Measurements from ENCODE around the gene EXO1.
"Not testable (repeated sequence)": the region's sequence is repeated elsewhere in the genome, so short reads cannot be mapped to it uniquely, and the experiment has no call there.

The EXO1 gene

DNA sequence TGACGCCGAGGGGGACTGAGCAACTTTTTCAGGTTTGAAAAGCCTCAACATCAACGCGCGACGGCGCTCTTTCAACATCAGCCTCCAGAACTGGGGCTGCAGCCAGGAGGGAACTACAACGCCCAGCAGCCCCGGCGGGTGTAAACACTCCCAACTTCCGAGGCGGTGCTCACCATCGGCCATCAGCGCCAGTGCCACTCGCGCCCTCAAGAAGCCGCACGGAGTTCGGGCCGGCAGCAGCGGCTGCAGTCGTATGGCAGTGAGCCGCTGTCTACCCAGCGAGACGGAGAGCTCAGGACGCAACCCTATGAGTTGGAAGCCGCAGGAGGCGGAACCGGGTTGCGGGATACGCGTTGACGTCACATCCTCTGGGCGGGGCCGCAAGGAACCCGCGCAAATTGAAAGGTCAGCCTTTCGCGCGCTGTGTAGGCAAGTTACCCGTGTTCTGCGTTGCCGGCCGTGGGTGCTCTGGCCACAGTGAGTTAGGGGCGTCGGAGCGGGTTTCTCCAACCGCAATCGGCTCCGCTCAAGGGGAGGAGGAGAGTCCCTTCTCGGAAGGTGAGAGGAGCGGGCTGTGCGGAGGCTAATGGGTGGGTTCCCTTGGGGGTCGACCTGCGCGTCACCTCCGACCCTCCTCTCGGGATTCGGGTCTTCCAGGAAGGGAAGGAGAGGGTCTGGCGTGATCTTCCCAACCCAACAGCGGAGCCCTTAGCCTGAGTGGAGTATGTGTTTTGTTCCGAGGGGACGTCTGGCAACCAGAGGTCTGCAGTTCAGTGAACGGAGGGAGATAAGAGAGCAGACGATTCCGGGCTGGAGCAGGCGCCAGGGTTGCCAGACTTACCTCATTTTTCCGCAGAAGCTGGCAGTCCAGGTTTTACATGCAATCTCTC, at the start of gene EXO1:
Gene EXO1, plus strand, starts transcription at position 409 of the 890 bp plus-strand sequence. CDS start 2,222 bp downstream, outside the sequence.
- peak; percentile 83 for DNase-seq (ENCODE audit: low read depth)

DNA sequence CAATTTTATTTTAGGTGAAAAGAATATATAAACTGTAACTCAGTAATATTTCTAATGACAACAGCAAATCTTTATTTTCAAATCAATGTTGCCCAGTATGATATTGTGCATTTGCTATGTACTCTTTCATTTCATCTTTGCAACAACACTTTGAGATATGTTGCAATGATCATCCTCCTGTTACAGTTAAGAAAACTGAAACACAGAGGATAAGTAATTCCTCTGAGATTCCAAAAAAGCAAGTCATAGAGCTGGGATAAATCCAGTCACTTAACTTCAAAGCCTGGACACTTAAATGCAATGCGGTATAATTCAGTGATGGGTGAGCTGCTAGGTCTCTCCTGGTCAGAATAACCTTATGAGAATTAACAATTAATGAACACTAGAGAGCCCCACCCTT, 48.6 kb upstream of the EXO1 start:
- DNase-seq (ENCODE audit: low read depth): no peak

DNA sequence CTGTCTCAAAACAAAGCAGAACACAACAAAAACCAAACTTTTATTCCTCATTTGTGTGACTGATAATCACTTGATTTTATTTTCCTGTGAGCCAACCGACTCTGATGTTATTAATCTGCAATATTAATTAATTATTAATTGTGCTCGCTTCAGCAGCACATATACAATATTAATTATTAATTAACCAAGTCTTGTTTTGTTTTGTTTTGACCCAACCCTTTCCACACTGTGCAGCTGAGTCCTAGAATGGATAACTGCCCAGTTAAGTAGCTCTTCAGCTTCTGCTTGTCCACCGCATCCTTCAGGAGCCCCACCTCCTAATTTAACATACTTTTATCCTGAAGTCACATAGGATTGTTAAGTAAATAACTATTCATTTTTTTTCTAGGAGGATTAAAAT, 47.4 kb upstream of the EXO1 start:
- DNase-seq (ENCODE audit: low read depth): no peak

DNA sequence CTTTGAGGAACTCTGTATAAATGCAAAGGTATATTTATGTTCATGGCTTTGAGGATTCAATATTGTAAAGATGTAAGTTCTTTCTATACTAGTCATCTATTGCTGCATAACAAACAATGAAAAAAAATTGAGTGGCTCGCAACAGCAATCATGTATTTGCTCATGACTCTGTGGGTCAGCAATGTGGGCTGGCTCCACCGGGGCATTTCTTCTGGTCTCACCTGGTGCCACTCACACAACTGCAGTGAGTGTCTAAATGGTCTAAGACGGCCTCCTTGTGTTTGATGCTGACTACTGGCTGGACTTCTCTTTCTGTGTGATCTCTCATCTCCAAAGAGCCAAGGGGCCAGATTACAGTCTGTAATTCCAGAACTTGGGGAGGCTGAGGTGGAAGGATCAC, 45.1 kb upstream of the EXO1 start:
- DNase-seq (ENCODE audit: low read depth): no peak

DNA sequence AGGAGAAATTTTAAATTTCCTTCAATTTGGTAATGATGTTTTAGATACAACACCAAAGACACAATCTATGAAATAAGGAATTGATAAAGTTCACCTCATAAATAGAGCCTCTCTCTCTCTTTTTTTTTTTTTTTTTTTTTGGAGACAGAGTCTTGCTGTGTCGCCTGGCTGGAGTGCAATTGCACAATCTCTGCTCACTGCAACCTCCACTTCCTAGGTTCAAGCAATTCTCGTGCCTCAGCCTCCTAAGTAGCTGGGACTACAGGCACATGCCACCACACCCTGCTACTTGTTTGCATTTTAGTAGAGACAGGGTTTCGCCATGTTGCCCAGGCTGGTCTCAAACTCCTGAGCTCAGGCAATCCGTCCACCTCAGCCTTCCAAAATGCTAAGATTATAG, 43.3 kb upstream of the EXO1 start:
- DNase-seq (ENCODE audit: low read depth): not testable (repeated sequence)

DNA sequence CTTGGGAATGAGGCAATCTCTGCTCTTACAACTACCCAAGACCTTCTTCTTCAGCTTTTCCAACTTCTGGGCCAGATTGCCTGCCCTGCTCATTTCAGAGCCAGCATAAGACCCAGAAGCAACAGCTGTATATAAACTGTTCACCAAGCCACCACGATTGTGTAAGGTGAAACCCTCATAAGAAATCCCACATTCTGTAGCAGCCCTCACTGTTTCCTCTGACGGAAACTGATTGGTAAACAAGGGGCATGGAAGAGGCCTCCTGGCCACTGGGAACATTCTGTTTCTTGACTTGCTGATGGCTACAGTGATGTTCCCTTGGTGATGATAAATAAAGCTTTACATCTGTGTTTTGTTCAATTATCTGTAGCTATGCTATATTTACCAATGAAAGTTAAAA, 39.7 kb upstream of the EXO1 start:
- DNase-seq (ENCODE audit: low read depth): no peak

DNA sequence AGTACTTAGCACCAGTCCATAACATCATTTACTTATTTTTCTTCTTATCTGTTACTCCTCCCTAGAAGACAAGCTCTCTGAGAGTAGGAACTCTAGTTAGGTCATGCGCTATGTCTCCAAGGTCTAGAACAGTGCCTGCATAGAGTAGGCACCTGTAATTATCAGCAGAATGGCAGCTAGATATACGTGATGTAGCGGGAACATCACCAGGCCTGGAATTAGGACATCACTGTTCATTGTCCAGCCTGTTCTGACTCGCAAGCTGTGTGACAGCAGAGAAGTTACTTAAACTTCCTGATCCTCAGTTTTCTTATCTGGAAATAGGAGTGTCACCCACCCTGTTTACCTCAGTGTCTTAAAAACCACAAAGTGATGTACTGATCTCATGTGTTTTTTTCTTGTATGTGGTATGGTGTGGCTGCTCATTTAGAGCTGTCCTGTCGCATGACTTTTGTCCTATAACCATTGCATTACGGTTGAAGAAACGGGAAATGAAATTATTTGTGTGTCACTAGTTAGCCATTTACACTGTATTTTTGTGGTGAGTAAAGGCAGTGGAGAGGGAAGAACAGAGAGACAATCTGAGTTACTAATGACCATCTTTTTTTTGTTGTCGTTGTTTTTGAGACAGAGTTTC, 37.1 kb upstream of the EXO1 start:
- DNase-seq (ENCODE audit: low read depth): no peak

DNA sequence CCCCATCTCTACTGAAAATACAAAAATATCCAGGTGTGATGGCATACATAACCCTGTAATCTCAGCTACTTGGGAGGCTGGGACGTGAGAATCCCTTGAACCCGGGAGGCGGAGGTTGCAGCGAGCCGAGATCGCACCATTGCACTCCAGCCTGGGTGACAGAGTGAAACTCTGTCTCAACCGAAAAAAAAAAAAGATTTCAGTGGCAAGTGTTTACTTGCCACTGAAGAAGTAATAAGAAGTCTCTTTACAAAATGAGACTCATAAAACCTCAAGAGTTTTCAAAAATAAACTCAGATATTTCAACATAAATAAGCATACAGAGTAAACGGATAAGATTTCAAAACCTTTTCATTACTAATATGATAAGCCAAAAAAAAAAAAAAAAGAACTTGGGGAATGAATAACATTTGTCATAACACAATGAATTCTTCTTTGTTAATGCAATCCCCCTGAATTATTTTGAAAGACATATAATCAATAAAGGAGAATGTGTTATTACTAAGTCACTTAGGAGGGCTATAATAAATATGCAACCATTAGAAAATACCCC, 34.2 kb upstream of the EXO1 start:
- DNase-seq (ENCODE audit: low read depth): no peak

DNA sequence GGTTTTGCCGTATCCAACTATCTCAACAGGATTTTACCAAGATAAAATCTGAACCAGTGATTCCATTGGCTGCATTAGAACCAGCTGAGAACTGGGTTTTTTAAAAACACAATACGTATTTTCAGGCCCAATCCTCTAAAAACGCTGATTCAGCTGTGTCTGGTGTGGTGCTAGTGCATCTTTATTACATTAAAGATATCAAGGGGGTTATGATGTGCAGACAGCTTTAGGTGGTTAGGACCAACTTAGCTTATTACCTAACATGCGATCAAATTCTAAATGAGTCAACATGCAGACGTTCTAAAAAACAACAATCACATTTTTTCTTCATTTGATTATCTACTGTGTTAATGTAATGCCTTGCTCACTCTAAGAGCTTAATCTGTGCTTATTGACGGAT, 32.0 kb upstream of the EXO1 start:
- DNase-seq (ENCODE audit: low read depth): no peak

DNA sequence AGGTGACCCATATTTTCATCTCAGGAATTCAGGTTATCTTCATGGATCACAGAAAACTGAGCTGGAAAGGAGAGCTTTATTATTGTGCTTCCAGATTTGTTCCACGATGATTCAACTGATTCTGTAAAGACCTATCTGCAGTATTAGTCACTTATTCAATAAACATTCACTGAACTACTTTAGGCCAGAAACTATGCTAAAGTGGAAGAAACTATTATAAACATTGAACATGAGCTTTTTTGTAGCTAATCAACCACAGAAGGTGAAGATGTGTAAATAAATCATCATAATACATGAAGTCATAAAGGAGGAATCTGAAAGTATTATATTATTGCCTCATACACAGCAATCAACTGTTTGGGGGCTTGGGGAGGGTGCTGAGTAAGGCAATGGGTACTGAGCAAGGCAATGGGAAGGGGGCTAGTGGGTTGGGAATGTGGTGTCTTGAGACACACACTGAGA, 30.6 kb upstream of the EXO1 start:
- no peak for DNase-seq (ENCODE audit: low read depth)

DNA sequence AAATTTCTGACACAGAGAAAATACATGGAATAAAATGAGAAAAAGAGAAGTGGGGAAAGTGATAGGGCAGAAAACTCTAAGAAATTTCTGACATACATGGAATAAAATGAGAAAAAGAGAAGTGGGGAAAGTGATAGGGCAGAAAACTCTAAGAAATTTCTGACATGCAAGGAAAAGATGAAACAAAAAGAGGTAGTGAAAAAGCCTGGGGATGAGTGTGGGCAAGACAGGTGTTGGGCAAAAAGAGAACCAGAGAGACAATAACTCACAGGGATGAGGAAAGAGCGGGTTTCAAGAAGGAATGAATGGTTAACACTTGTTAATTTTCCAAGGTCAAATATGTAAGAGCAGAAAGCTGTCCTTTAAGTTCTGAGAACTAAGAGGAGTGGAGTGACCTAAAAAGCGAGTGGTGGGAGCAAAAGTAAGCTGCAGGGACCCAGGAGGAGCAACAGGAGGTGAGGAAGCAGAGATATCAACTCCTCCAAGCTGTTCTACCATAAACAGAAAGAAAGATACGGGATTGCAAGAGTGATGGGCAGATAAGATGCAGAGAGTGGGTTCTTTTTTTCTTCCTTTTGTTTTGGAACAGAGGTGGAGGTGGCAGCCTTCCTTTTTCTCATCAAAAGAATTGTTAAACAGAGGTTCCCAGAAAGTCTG, 29.9 kb upstream of the EXO1 start:
- DNase-seq (ENCODE audit: low read depth): no peak

DNA sequence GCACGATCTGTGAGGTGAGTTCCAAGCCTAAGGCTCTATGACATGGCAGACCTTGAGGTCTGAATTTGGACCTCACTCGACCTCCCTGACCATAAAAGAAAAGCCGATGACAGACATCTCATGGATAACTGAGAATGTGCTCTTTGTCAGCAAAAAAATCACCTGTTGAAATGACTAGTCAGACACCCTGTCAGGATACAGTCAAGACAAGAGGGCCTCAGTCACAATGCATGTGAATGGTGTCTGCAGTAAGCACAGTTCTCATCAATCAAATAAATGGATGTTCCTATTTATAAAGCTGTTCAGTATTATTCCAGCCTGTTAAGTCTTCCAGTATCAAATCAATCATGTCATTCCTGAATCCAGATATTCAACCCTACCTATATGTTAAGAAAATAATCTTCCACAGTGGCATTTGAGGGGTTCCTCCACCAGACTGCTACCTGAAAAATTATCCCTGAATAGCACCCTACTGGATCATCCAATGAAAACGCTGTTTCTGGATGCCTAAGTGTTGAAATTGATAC, 28.6 kb upstream of the EXO1 start:
- no peak for DNase-seq (ENCODE audit: low read depth)

DNA sequence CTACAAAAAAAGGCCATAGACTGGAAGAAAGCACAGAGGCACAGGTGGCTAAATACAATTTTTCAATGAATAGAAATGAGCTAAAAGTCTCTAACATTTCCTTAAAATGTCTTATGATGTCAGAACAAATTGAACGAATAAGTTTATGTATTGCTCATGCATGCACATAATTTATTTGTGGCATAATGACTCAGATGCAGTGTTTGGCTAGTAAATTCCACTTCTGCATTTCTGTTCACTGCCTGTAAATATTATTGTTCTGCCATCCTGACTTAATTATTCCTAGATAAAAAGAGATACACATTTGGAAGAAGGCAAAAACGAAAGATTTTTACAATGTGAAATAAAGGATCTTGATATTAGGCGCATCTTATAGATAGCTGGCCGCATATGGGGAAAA, 26.6 kb upstream of the EXO1 start:
- no peak for DNase-seq (ENCODE audit: low read depth)

DNA sequence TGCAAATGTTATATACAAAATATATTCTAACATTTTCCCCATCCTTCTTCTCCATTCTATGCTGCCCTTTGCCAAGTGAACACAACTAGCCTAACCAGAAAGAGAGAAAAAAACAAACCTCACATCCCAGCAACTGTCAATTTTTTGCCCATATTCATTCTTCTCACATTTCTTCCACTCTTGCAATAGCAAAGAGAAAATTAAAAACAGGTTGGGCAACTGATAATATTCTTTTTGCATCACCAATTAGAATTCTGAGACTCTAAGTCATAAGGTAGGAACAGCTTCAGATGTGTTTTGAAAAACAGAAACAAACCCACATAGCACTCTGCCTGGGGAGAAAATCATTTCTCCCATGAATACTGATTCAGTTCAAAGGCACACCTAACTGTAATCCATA, 25.2 kb upstream of the EXO1 start:
- no peak for DNase-seq (ENCODE audit: low read depth)

DNA sequence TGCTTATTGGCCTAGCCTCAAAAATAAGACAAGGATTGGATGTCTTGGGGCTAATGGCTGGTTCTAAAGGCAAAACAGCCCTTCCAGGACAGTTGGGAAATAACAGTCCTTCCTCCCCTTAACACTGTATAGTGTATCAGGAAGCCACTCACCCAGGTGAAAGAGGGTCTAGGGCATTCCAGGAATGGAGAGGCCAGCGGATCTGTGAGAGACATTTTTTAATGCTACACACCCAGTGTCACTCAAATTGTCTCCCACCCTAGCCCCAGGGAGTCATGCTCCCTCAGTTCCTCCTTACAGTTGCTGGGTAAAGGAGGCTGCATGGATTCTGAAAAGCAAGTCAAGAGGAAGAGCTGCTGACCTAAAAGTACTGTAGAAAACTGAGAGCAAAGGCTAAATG, 24.1 kb upstream of the EXO1 start:
- no peak for DNase-seq (ENCODE audit: low read depth)

DNA sequence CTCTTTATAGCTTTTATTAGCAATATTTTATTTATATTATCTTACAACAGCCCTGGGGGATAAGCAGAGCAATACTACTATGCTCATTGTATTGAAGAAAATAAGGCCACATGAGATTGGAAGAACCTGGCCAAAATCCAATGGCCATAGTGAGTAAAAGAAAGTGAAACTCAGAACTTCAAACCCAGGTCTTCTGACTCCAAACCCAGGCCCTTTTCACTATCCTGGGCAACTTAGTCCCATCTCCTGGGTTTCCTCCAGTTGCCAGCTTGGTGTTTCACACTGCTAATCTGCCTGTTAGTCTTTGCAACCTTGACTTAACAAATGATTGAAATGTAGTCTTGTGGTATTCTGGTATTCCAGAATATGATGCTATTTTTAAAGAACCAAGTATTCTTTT, 22.4 kb upstream of the EXO1 start:
- DNase-seq (ENCODE audit: low read depth): no peak

DNA sequence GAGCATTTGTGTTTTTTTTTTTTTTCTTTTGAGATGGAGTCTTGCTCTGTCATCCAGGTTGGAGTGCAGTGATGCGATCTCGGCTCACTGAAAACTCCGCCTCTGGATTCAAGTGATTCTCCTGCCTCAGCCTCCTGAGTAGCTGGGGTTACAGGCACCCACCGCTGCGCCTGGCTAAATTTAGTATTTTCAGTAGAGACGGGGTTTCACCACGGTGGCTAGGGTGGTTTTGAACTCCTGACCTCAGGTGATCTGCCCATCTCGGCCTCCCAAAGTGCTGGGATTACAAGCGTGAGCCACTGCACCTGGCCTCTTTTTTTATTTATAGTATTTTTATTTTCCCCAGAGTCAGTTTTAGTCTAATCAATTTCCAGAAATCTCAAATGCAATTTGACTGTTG, 21.4 kb upstream of the EXO1 start:
- DNase-seq (ENCODE audit: low read depth): not testable (repeated sequence)

DNA sequence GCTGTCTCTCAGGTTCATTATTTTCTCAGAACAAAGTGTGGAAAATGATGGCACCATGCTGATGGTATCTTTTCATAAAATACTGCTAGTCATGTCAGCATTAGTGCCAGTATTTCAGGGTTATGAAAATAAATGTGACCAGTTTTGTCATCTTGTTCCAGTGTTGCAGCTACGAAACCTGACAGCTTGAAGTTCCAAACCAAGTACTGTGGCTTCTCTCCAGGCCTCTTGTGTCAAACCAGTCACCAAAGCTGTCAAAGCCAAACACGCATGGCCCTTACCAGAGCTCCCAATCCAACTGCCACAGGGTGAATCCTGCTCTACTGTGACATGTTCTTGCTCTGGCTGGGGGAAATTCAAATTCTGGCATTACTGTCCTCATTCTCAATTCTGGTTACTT, 20.7 kb upstream of the EXO1 start:
- DNase-seq (ENCODE audit: low read depth): no peak

DNA sequence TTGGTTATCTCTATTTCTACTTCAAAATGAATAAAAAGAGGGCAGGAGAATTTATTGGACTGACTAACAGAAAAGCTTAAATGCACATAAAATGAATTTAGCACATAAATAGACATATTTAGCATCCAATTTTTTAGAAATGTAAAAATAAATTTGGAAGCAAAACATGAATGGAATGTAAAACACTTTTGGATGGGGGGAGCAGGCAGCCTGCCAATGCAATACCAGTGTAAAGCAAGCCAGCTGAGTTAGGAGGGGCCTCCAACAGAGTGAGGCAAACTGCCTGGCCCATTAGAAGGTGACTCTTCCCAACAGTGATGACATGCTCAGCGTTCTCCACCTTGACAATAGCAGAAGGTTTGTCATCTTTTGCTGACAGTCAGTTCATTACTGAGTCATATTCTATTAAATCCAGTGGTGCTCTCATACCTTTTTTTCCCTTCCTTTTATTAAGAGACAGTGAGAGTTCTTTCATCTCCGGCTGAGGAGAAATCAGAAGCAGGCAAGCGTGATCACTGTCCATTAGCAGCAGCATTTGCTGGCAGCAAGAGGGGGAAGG, 19.5 kb upstream of the EXO1 start:
- DNase-seq (ENCODE audit: low read depth): no peak

DNA sequence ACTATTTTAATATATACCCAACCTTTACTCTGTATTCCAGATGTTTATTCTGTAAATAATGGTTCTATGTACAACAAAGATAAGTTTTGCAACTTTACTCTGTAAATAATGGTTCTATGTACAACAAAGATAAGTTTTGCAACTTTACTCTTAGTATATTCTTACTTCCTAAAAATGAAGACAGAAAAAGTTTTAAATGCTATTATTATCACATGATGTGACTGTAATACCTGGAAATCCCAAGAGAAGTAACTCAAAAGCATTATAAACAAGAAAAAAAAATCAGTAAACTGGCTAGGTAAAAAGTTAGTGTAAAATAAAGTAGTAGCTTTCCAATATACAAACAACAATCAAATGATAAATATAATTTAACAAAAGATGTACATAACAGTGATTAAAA, 18.5 kb upstream of the EXO1 start:
- DNase-seq (ENCODE audit: low read depth): no peak

DNA sequence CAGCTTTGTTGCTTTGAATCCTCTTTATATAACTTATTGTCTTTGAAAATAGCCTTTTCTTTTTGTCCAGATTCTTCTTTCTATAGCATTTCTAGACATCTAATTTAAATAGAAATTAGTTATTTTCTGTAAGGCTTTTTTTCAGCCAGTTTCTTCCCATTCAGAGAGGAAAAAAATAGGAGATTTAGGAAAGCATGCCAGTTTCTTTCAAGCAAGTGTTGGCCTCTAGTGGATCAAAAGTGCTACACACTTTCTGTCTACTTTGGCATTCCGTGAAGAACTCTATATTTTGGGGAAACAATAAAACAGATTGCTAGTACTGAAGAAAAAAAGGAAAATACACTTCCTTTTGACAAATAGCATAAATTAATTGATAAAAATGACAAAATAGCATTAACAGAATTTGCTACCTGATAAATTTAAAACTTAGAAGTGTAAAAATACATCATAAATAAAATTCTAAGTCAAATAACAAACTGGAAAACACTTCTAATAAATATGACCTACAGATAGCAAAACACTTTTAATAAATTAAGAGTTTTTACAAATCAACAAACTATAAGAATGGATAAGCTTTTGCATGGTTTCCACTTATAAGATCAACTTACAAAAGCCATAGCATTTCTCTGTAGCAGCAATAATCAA, 13.1 kb upstream of the EXO1 start:
- DNase-seq (ENCODE audit: low read depth): no peak

DNA sequence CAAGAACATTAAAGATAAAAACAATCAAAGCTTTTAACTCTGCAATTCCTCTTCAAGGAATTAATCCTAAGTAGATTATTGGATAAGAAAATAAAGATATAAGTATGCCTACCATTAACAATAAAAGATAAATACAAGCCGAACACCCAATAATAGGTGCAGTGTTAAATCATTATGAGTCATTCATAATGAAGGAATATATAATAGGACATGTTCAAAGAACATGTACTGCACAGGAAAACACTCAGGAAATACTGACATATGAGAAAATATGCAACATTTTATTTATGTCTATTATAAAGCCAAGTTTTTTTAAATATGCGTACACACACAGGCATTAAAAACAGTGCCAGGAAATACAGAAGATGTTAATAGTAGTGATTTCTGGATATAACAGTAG, 11.1 kb upstream of the EXO1 start:
- DNase-seq (ENCODE audit: low read depth): no peak
